Measurements from ENCODE around the gene IGSF8. TPM values are rescaled to one million over a fixed set of nuclear protein-coding genes. Genes with fewer than 3 reads are reported as not detected.

Gene IGSF8
- total RNA-seq, 6 experiments from 2014 or later = 27.5 to 45.7 (median 29.4) TPM

DNA sequence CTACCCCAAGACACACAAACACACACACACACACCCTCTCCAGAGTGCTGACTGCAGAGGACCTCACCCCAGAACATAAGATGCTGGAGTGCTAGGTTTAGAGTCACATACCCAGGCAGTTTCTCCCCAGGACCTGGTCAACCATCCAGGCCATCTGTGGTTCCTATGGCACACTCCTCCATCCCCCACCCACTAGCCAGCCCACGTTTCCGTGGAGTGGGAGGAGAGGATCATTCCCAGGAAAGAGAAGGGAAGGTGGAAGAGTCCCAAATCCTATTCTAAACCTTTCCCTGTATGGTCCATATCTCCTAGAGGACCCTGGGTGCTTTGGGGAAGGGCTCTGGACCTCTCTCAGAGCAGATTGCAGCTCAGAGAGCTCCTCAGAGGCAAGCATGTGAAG is 15.9 kb downstream of the IGSF8 start:
- Histone ChIP-seq H3K4me1 (peaks cover 0 to 3% (median 0%) of the 10 kb centered on the region in 4 donors), H3K36me3 (no peaks in the 10 kb centered on the region), H3K27me3 (no peaks in the 10 kb centered on the region), H3K9me3 (no peaks in the 10 kb centered on the region), H3K27ac (no peak overlapping the region), H3K4me3 (no peak overlapping the region)
- ATAC-seq (no peak), DNase-seq (no peak)
- intact Hi-C loops (cut with DNase I) = loop anchor here in 1 of 2 donors (5.0 kb wide), 1 partner anchor 40 kb away; no protein-coding TSS in a partner anchor
- no peak for TF ChIP-seq POLR2A (IDR thresholded peaks at IDR 0.05)
- TF ChIP-seq, protein P1, sequence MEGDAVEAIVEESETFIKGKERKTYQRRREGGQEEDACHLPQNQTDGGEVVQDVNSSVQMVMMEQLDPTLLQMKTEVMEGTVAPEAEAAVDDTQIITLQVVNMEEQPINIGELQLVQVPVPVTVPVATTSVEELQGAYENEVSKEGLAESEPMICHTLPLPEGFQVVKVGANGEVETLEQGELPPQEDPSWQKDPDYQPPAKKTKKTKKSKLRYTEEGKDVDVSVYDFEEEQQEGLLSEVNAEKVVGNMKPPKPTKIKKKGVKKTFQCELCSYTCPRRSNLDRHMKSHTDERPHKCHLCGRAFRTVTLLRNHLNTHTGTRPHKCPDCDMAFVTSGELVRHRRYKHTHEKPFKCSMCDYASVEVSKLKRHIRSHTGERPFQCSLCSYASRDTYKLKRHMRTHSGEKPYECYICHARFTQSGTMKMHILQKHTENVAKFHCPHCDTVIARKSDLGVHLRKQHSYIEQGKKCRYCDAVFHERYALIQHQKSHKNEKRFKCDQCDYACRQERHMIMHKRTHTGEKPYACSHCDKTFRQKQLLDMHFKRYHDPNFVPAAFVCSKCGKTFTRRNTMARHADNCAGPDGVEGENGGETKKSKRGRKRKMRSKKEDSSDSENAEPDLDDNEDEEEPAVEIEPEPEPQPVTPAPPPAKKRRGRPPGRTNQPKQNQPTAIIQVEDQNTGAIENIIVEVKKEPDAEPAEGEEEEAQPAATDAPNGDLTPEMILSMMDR (IDR thresholded peaks at IDR 0.05) = no peak
- WGBS (ENCODE audit: insufficient coverage, low coverage, low lambda C conversion rate, missing lambda C conversion rate) = 40% methylated on average over 2 of the region's 2 CpGs

DNA sequence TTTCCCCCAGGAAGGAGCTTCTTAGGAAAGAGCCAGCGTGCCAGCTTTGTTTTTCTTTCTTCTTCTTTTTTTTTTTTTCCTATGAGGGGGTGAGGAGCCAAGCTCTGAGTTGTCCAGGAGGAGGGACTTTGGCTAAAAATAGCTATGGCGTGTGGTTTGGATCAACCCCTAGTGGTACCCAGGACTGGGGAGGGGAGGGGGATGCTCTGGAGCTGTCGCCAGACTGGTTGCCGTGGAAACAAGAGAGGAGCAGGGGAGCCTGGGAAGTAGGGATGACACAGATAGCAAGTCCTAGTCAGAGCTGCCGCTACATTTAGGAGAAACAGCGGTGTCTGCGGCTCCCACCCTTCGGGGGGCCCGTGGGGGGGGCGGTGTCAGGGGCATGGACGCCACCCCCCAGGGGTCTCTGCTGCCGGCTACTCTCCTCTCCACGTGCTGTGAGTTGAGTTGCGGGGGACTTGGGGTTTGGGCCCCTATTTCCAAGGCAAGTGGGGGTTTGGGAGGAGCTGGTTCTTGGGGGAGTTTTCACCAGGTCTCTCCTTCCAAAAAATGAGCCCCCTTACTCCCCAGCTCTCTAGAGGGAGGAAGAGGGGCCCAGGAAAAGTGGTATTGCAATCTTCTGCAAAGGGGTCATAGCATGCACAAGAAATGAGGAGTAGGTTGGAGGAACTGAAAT is 17.0 kb downstream of the IGSF8 start, which contains the start of gene KCNJ9:
Gene KCNJ9 (plus strand): TSS at position 278 of the 676 bp plus-strand sequence. CDS start 2,493 bp downstream, outside the sequence.
- Histone ChIP-seq H3K9me3 (no peaks in the 10 kb centered on the region), H3K27ac (no peak within 1 kb of the TSS), H3K4me1 (peaks cover 0 to 3% (median 0%) of the 10 kb centered on the region in 4 donors), H3K4me3 (no peak within 1 kb of the TSS), H3K36me3 (no peaks in the 10 kb centered on the region), H3K27me3 (no peaks in the 10 kb centered on the region)
- 31% methylated on average over 5 of the region's 14 CpGs for WGBS (ENCODE audit: insufficient coverage, low coverage, low lambda C conversion rate, missing lambda C conversion rate)
- DNase-seq (no peak), ATAC-seq (no peak)
- TF ChIP-seq POLR2A (IDR thresholded peaks at IDR 0.05) = no peak
- TF ChIP-seq, protein P1 (IDR thresholded peaks at IDR 0.05) = no peak
- intact Hi-C loops (cut with DNase I) = loop anchor here in 1 of 2 donors (5.0 kb wide), 1 partner anchor 39 kb away; no protein-coding TSS in a partner anchor

- no peaks in the 10 kb centered on the region for H3K36me3 ChIP-seq
These were observed 17.9 kb downstream of the IGSF8 start for GRCh38 chr1:160080381-160081100.

GRCh38 chr1:160079448-160079847 is 19.0 kb downstream of the IGSF8 start:
- no peak for DNase-seq
- no peaks in the 10 kb centered on the region for H3K27me3 ChIP-seq
- H3K27ac ChIP-seq = no peak overlapping the region
- intact Hi-C loops (cut with DNase I) = no loop called here
- no peak for ATAC-seq
- H3K4me3 ChIP-seq = no peak overlapping the region
- H3K4me1 ChIP-seq = peaks cover 0 to 3% (median 0%) of the 10 kb centered on the region in 4 donors
- no peaks in the 10 kb centered on the region for H3K36me3 ChIP-seq
- 41% methylated on average over 4 of the region's 4 CpGs for WGBS (ENCODE audit: insufficient coverage, low coverage, low lambda C conversion rate, missing lambda C conversion rate)
- no peaks in the 10 kb centered on the region for H3K9me3 ChIP-seq
- no peak for TF ChIP-seq POLR2A (IDR thresholded peaks at IDR 0.05)
- TF ChIP-seq, protein P1 (IDR thresholded peaks at IDR 0.05) = no peak

More at GRCh38 chr1:160080381-160081100, 17.9 kb downstream of the IGSF8 start:
- ATAC-seq (no peak), DNase-seq (no peak)
- TF ChIP-seq, protein P1 (IDR thresholded peaks at IDR 0.05) = no peak
- TF ChIP-seq POLR2A (IDR thresholded peaks at IDR 0.05) = no peak
- intact Hi-C loops (cut with DNase I) = loop anchor here in 1 of 2 donors (5.0 kb wide), 1 partner anchor 38 kb away; no protein-coding TSS in a partner anchor
- H3K27me3 ChIP-seq = no peaks in the 10 kb centered on the region
- H3K4me1 ChIP-seq = peaks cover 0 to 3% (median 0%) of the 10 kb centered on the region in 4 donors
- 51% methylated on average over 6 of the region's 6 CpGs for WGBS (ENCODE audit: insufficient coverage, low coverage, low lambda C conversion rate, missing lambda C conversion rate)
- no peak overlapping the region for H3K27ac ChIP-seq
- no peaks in the 10 kb centered on the region for H3K9me3 ChIP-seq
- no peak overlapping the region for H3K4me3 ChIP-seq
